ENCODE measurements around the gene TGFA.

The TGFA gene

GRCh38 chr2:70412294-70413070 is 141.1 kb downstream of the TGFA start:
- no peak for DNase-seq

- DNase-seq = no peak
Observed at GRCh38 chr2:70411483-70412125, 142.0 kb downstream of the TGFA start.

- DNase-seq = no peak
Observed at GRCh38 chr2:70403267-70404053, 150.2 kb downstream of the TGFA start.

GRCh38 chr2:70400539-70400938 is 153.1 kb downstream of the TGFA start:
- DNase-seq = no peak

GRCh38 chr2:70399046-70399445 is 154.6 kb downstream of the TGFA start:
- DNase-seq = no peak

Data from NCI-H1694 (cell line).